Measurements from ENCODE around the gene FIGNL2.

FIGNL2 gene

DNA sequence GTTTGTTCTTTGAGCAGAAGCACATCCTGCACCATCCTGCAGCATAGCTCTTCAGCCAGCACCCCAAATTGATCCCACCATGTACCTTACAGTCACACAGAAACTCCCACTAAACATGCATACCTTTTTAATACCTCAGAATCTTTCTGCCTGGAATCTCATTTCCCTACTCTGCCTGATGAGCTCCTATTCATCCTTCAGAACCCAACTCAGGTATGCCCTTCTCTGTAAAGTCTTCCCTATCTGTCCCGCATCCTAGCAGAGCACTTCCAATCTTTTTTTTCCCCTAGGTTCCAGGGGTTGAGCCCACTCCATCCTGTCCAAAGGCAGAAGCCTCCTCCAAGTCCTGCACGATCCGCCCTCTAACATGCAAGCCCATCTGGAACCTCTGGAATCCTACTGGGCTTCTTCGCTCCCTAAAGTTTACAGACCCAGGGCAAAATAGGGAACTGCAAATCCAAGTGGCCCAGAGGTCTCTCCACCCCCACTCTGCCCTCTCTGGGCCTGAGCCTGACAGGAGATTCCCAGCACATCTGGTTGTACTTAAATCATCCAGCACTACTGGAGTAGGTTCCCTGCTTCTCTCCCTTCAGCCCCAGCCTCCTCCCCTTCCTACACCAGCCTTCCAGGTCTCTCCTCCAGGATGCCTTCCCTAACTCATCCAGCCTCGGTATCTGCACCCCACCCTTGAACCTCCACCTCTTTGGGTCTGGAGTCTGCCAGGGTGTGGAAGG is 4.1 kb upstream of the FIGNL2 start:
- no peak for DNase-seq

DNA sequence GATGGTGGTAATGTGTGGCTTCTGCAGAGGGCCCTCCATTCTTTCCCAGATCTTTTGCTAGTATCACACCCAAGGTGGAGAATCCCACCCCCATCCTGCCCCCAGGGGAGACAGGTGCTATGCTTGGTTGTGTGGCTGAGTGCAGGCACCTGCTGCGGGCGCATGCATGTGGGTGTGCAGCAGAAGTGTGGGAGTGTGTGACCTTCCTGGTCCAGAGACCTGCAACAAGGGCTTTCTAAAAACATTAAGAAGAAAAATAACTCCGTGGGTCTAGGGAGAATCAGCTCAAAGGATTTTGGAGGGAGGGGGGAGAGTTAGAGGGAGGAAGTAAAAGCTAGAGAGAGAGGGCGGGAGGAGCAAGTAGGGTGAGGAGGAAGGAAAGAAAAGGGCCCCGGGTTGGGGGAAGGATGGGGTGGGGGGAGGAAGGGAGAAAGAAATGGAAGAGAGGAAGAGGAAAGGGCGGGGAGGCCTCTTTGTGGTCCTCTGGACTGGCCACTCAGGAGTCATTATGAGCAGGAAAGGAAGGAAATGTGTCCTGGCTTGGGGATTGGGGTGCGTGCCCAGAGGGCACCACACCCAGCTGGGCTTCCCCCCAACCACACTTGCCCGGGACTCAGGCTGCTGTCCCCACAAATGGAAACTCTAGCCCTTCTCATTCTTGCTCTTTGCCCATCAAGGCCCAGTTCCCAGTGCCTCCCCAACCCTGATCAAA is 3.1 kb upstream of the FIGNL2 start:
- no peak for DNase-seq

DNA sequence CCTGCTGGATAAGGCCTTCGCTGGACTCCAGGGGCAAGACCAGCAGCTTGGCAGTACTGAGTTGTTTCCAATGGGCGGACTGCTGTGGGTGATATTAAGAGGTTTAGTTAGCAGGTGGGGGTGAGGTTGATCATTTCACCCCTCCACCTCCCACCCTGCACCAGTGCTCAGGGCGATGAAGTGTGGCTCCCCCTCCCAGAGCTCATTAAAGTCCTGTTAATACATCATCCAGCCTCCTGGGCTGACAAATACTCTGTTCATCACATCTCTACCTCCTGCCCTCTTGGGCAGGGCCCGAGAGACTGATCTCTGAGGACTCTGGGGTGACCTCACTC is 2.4 kb upstream of the FIGNL2 start:
- DNase-seq = no peak

DNA sequence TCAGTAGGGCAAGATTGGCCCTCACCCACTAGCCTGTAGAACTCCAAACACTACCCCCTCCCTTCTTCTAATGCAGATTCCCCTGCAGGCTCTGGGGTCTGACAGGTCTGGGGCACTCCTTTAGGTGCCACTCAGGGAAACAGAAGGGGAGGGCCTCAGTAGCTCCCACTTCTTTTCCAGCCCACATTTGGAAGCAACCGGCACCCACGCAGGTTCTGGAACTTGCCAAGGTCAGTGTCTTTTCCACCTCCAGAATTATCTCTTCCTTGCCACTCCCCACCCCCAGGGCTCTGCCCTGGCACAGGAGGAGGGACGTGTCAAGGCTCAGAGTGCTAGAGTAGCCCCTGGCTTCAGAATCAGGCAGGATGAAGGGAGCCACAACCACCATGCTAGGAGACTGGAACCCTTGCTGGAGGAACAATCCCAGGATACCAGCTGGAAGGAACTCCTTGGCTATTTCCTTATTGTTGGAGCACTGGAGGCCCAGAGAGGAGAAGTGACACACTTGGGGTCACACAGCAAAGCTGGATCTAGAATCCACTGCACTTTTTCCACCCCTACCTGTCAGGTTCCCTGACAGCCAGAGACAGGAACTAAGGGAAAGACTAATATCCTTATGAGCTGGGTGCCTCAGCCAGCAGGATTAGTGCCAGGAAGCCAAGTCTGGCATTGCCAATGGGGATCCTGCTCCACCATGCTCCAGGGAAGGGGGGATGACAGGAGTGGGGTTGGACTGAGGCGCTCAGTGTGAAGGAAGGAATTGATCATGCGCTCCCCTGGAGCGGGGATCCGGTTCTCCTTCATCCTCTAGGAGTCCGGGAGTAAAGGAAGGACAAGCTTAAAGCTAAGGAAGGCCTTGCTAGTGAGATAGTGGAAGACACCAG is 1.8 kb upstream of the FIGNL2 start:
- no peak for DNase-seq

DNA sequence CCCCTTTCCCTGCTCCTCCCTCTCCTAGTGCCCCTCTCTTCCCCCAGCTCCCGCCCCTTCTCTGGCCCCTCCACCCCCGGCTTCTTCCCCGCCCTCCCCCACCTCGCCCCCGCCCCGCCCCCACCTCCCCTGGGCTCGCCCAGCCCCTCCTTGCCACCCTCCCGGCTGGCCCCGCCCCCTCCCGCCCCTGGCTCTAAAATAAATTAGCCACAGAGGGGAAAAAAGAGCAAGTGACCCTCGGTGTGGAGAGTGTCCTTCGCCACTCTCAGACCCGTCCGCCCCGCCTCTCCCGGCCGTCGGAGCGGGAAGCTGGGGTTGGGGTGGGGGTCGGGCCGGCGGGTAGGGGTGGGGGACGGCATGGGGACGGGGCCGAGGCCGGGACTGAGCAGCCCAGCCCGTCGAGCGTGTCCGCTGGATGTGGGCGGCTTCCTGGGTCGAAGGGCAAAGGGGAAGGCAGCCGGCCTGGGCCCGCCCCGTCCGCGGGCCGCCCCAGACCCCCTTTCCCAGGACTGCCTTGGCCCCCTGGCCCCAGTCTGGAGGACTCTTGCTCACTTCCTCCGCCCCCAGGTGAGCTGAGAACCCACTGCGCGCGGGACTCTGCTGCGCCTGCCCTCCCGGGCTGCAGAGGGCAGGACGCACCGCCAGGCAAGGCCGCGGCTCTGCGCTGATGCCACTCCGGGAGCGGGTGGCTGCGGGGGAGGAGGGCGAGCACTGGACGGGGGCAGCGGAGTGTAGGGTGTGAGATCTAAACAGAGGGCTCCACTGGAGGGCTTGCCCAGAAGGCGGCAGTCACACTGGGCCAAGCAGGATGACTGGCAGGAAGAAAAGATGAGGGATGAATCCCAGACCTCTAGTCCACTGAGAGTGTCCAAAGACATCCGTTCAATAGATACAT is 570 bp upstream of the FIGNL2 start:
- no peak for DNase-seq

DNA sequence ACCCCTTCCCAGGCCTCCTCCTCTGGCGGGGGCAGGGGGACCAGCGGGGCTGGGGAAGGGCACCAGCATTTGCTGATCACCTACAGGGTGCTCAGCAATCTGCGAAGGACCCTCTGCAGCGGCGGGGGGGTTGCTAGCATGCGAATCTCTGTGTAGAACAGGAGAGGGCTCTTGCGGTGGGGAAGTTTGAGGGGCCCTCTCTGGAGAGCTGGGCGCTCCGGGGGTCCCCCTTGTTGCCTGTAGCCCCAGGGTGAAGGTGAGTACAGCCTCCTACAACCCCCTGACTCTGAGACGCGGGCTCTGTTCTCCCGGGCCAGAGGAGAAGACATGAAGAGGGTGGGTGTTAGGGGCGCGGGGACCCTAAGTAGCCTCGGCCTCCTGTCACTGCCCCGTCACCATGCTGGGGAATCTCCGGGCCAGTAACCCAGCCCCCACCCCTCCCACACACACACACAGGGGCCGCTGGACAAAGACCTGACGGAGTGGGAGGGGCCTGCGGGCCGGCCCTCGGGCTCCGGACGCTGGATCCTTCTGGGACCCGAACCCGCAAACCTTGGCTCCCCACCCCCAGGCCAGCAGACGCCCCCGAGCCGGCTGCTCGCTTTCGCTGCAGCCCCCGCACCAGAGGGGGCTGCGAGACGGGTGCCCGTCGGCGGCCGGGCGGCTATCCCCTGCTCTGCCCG is 734 bp downstream of the FIGNL2 start:
- DNase-seq = no peak

DNA sequence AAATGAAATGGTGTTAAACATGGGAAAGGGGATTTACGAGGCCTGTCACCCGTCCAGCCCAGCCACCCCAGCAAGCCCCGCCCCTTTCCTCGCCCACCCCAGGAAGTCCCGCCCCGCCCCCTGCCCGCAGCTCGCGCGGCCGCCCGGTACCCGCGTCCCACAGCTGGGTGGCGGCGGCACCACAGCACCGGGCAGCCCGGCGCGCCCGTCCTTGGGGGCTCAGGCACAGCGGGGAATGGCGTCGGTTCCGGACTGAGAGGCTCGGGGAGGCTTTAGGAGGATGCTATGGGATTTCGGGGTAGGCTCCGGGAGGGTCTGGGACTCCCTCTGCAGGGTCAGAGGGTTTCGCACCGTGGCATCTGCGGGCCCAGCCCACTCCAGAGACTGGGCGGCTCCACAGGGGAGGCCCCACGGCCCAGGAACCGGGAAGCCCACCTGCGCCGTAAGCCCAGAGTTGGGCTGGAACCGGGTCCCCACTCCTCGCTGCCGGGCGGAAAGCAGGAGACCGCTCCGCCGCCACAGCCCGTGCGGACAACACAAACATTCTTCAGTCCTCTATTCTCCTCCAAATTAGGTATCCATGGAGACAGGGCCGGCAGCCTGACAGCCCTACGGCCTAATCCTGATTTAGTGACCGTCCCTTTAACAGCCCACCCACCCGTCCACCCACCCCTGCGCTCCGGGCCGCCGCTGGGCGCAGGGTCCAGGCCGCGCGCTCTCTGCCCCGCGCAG is 1.4 kb downstream of the FIGNL2 start:
- DNase-seq = no peak

DNA sequence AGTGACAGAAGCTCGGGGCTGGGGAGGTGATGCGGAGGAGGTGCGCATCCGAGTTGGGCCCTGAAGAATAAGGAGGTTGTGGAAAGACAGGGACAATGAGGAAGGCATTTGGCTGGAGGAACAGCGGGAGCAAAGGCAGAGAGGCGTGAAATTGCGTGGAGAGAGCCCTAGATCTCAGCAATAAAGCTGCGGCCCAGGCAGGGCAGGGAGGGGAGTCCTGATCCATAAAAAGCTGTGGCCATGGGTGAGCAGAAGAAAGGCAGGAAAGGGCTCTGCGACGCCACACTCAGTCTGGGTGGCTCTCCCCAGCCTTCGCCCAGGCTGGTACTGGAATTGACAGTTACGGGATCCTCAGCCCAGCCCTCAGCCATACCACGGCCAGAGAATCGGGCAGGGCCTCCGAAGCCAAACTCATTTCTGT is 2.2 kb downstream of the FIGNL2 start:
- no peak for DNase-seq

DNA sequence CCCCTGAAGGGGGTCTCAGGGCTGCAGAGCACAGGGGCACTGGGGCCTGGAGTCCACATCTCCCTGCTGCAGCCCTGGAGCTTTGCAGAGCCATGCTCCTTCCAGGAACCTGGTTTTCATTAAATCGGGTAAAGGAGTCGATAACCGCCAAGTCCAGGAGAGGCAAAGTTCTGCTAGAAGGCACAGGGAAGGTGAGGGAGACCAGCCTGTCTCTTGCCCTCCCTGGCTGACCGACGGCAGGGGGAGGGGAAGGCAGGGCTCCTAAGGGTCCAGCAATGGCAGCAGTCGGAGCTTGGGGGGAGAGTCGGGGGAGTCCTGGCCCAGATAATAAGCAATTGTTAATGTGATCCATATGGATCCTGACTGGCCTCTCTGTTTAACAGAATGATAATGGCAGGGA is 3.0 kb downstream of the FIGNL2 start:
- DNase-seq = no peak

DNA sequence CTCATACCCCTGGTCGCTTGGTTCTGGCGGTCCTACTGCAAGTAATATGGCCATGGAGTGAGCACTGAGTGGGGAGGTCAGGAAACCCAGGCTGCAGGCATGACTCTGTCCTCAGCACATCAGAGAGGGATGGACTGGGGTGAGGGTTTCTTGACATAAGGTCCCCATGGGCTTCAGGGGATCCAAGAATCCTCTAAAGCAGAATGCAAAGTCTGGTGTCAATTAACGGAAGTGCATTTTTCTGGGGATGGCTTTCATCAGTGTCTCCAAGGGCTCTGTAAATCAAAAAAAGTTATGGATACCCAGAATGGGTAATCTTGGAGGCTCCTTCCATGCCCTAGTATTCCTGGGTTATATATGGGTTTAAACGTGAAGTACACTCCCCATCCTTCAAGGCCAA is 3.7 kb downstream of the FIGNL2 start:
- no peak for DNase-seq

DNA sequence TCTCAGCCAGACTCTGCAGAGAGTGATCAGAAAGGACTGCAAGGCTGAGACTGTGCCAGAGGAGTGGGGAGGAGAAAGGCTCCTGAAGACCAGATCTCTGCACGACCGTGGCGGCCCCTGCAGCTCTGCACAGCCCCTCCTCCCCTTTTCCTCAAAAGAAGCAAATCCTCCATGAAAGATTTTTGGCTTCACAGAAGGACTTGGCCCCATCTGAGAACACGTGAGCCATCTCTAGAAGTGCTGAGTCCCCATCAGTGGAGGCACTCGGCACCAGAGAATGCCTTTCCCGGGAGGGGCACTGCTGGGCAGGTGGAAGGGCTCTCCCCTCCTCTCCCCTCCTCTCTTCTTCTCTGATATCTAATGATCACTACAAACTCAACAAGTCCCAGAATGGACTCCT is 6.8 kb downstream of the FIGNL2 start:
- no peak for DNase-seq

DNA sequence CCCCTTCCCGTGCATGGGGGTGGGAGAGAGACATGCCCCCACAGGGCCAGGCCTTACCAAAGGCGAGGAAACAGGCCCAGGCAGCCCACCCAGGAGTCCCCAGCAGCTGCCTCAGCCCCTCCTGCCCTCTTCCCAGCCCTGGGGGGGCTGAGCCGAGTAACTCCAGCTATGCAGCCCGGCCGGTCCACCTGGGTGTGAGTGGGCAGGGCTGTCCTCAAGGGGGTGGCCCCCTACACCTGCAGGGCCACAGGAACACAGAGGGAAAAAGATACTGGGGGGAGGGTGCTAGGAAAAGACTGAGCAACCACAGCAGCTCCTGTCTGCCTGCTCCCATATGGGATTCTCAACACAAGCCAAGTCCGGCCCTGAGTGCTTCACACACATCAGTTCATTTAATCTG is 7.6 kb downstream of the FIGNL2 start:
- DNase-seq = no peak

DNA sequence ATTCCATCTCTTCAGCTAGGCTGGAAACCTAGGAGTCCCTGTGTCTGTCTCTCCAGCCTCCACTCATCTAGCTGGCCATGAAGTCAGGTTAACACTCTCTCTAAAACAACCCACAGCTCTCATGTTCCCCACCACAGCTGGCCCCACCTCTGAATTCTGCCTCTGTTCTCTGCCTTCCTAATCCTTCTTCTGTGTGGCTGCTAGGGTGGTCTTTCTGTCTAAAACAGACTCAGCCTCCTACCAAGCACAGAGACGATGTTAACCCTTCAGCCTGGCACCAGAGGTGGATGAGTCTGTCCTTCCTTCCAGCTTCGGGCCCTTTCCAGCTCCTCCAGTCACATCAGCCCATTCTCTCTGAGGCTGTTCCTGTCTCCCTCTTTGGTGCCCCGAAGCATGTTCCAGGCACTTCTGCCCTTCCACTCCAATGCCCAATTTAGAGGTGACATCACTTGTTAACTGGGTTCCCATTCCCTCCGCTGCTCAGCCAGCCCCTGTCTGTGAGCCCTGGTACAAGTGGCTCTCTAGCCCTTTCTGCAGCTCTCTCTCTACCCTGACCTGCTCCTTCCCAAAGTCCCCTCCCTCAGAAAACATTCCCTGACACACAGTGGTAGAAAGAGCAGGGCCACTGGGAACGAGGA is 9.1 kb downstream of the FIGNL2 start:
- no peak for DNase-seq

DNA sequence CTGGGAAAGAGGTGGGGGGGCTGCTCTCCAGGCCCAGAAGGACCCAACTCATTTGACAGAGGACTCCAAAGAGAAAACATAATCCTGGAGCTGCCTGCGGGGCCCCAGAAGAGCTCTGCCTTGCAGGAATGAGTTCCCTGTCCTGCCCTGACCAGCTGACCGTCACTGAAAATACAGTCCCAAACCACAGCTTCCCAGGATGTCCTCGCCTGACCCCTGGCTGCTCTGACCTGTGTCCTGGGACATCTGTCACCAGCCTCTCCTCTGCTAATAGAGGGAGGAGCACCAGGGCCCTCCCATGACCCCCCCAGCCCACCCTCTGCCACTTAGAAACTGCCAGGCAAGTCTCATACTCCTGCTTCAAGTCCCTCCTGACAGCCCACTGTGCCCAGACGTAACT is 9.8 kb downstream of the FIGNL2 start:
- no peak for DNase-seq

DNA sequence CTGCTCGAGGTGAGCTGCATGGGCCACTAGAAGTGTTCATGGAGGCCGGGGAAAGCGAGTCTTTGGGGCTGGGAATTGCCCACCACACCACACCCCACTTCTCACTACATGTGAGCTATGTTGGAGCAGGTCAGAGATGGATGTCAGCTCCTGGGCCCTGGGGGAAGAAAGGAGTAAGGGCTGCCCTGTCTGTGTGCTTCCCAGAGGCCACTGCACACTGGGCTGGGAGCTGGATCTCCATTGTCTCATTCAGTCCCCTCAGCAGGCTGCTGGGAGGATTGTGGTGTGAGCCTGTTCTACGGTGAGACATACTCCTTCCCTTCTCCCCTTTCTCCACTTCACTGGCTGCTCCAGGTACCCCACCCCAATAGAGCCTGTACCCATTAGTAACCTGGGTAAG is 10.5 kb downstream of the FIGNL2 start:
- no peak for DNase-seq

DNA sequence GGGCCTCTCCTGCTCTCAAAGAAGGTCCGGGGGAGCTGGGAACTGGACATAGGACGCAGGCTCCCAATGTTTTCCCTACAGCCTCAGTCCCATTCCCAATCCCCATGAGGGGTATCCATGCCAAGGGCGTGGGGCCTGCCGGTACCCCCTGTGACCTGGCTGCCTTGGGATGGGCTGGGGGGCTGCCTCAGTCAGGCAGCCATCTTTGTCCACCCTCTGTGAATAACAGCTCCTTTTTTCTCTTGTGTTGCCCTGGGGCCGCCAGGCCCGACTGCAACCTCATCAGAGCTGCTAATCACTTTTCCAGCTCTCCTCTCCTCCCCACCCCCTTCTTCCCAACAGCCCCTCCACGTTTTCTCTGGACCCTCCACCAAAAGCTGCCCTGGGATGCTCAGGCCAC is 11.2 kb downstream of the FIGNL2 start:
- DNase-seq = no peak

DNA sequence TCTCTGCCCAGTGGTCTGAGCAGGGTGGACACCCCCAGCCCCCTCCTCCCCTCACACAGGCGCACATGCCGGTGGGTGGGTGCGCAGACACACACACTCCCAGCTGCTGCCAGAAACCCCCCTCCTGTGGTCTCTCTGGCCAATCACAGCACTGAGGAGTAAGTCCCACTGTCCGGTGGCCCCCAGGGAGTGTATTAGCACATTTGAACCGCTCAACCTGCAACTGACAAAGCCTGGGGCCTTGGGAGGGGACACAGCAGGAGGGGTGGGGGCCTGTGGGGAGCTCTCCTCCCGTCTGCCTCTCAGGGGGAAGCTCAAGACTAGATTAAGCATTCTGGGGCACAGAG is 11.7 kb downstream of the FIGNL2 start:
- no peak for DNase-seq

DNA sequence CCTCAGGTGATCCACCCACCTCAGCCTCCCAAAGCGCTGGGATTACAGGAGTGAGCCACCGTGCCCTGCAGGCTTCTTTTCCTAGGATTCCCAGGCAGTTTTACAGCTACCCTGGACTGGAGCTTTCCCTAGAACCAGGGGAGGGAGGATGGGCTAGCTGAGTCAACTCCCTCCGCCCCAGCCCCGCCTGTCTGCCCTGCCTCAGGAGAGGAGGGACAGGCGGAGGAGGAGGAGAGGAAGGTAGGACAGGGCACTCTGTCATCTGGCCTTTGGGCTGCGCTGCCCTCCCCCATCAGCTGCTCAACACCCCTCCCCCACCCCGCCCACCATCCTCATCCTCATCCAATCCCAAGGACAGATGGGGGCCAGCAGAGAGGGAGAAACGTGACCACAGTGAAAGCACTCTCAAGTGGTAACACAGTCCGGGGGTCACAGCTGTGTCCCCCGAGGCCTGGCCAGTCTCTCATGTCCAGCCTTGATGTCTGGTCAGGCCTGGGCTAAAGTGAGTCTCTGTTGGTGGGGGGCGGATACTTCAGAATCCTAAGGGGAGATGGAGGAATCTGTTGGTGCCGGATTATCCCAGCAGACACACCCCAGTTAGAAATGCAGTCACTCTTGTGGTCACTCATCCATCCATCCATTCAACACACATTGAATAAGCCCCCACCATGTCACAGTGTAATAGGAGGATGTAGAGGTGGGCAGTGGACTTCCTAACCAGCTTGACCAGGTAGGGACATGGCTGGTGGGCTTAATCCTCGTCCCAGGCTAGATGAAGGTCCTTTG is 12.3 kb downstream of the FIGNL2 start:
- DNase-seq = no peak

DNA sequence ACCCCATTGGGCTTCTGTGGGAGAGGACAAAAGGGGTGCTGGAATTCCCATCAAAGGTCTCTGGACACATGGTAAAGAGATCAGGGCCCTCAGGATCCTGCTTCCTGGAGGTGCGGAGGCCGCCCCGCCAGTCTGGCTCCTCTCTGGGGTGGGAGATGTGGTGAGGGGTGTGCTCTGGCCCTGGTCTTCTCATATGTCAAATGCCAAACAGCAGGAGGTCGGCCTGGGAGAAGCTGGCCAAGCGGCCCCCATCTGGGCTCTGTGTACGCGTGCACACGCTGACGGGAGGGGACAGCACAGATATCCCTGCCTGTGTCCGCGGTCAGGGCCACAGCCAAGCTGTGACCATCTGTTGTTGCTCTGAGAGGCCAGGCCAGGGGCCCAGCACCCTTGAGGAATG is 14.1 kb downstream of the FIGNL2 start:
- no peak for DNase-seq
